Measurements from ENCODE around the gene MYO1A. TPM values are rescaled to one million over a fixed set of nuclear protein-coding genes. Genes with fewer than 3 reads are reported as not detected.
"Not testable (repeated sequence)": the region's sequence is repeated elsewhere in the genome, so short reads cannot be mapped to it uniquely, and the experiment has no call there.

Gene MYO1A
- total RNA-seq, 1 experiment from 2014 or later, result 0.31 TPM

DNA sequence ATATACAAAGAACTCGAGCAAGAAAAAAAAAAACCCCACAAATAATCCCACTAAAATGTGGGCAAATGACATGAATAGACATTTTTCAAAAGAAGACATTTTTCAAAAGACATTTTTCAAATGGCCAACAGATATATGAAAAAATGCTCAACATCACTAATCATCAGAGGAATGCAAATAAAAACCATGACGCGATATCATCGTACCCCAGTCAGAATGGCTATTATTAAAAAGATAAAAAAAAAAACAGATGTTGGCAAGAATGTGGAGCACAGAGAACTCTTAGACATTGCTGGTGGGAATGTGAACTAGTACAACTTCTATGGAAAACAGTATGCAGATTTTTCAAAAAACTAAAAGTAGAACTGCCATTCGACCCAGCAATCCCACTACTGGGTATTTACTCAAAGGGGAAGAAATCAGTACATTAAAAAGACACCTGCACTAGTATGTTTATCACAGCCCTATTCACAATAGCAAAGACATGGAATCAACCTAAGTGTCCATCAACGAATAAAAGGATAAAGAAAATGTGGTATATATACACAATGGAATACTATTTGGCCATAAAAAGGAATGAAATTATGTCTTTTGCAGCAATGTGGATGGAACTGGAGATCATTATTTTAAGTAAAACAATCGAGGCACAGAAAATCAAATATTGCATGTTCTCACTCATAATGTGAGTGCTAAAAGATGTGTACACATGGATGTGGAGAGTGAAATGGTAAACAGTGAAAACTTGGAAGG lies 59.9 kb downstream of the MYO1A start:
- DNase-seq, result no peak
- TF ChIP-seq CTCF (IDR thresholded peaks at IDR 0.05; ENCODE audit: unreplicated experiment), result no peak
- H3K9me3 Mint-ChIP-seq (ENCODE audit: low read depth, unreplicated experiment), result no peaks in the 10 kb centered on the region
- H3K4me1 Mint-ChIP-seq (ENCODE audit: low read depth, unreplicated experiment), result peaks cover 23% of the 10 kb centered on the region
- CTCF ChIA-PET, result no interaction called here
- H3K36me3 Mint-ChIP-seq (ENCODE audit: insufficient read depth, unreplicated experiment), result peaks cover 8% of the 10 kb centered on the region
- BruUV-seq (replicated peaks), result no TSS peak
- peaks cover 29% of the 10 kb centered on the region for H3K27me3 Mint-ChIP-seq (ENCODE audit: unreplicated experiment)
- H3K27ac Mint-ChIP-seq (ENCODE audit: unreplicated experiment), result no peak overlapping the region
- intact Hi-C loops (cut with micrococcal nuclease; ENCODE audit: unreplicated experiment), result no loop called here
- no peak overlapping the region for H3K4me3 Mint-ChIP-seq (ENCODE audit: low read depth, unreplicated experiment)

DNA sequence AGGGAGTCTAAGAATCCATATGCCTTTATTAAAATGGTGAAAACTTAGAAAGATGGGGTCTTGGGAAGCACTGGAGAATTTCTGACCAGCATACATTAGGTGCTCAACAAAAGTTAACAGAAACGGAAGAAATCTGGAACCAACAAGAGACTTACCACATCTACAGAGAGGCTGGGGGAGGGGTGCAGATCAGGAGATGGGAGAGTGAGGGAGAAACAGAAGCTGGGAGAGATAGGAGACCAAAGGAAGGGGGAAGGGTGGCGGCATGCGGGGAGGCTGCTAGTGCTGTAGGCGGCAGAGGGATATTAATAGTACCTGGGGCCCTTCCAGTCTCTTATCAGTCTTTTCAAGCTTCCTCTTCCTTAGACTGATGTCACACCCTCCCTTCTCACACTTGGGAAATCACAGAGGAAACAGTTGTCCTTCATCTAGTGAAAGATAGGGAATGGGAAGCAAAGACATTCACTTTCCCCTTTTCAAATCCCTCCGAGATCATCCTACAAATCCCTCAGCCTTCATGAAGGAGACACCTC lies 61.7 kb downstream of the MYO1A start:
- H3K27me3 Mint-ChIP-seq (ENCODE audit: unreplicated experiment), result peaks cover 29% of the 10 kb centered on the region
- H3K36me3 Mint-ChIP-seq (ENCODE audit: insufficient read depth, unreplicated experiment), result peaks cover 8% of the 10 kb centered on the region
- intact Hi-C loops (cut with micrococcal nuclease; ENCODE audit: unreplicated experiment), result no loop called here
- no peak overlapping the region for H3K27ac Mint-ChIP-seq (ENCODE audit: unreplicated experiment)
- peaks cover 23% of the 10 kb centered on the region for H3K4me1 Mint-ChIP-seq (ENCODE audit: low read depth, unreplicated experiment)
- no peaks in the 10 kb centered on the region for H3K9me3 Mint-ChIP-seq (ENCODE audit: low read depth, unreplicated experiment)
- BruUV-seq (replicated peaks), result no TSS peak
- no peak for DNase-seq
- TF ChIP-seq CTCF (IDR thresholded peaks at IDR 0.05; ENCODE audit: unreplicated experiment), result no peak
- CTCF ChIA-PET, result interaction anchor here (1.0 to 1.8 kb wide), 5 partner anchors 13 to 352 kb away, joined by 3 to 14 read pairs (median 6); no protein-coding TSS in a partner anchor
- no peak overlapping the region for H3K4me3 Mint-ChIP-seq (ENCODE audit: low read depth, unreplicated experiment)

DNA sequence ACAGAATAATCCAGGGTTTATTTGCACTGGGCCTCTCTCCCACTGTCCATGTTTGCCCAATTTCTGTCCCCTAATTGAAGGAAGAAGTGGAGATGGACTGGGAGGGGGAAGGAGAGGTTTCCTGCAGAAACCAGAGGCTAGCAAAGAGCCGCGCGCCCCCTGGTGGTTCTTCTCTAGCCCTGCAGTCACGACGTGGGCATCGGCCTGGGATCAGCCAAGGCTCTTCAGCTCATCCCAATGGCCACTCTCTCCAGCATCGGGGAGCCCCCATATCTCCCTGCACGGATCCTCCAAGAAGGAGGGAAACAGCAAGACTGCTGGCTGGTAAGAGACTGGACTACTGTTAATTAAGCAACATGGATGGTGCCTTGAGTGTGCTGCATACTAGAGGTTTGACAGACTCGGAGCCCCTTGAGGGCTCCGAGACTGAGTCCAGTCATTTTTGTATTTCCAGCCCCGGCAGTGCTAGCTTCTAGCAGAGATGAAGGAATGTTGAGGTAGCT lies 62.3 kb downstream of the MYO1A start:
- Mint-ChIP-seq H3K9me3 (ENCODE audit: low read depth, unreplicated experiment) (no peaks in the 10 kb centered on the region), H3K27ac (ENCODE audit: unreplicated experiment) (no peak overlapping the region), H3K36me3 (ENCODE audit: insufficient read depth, unreplicated experiment) (peaks cover 8% of the 10 kb centered on the region), H3K4me1 (ENCODE audit: low read depth, unreplicated experiment) (peaks cover 23% of the 10 kb centered on the region), H3K4me3 (ENCODE audit: low read depth, unreplicated experiment) (no peak overlapping the region), H3K27me3 (ENCODE audit: unreplicated experiment) (peaks cover 29% of the 10 kb centered on the region)
- CTCF ChIA-PET, result interaction anchor here (0.9 to 1.8 kb wide), 5 partner anchors 14 to 351 kb away, joined by 3 to 14 read pairs (median 6); no protein-coding TSS in a partner anchor
- intact Hi-C loops (cut with micrococcal nuclease; ENCODE audit: unreplicated experiment), result loop anchor here (1.0 to 2.0 kb wide), 2 partner anchors 147 to 231 kb away; no protein-coding TSS in a partner anchor
- DNase-seq, result peak; percentile 86
- no TSS peak for BruUV-seq (replicated peaks)
- TF ChIP-seq CTCF (IDR thresholded peaks at IDR 0.05; ENCODE audit: unreplicated experiment), result peak; percentile 95

DNA sequence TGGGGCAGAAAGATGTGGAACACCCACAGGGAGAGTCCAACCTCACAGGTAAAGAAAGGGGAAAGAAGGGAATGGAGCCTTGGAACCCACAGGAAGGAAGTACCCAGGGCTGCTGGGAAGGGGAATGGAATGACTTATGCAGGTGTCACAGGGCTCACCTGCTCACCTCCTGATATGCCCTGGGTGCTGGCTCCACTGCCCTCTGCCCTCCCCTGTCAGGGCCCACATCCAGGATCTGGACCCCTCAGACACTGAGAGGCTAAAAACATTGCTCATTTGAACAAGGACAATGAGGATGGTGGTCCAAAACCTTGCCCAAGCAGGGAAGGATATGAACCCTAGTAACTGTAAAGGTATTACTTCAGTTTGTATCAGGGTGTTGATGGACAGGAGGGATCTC lies 62.9 kb downstream of the MYO1A start:
- Mint-ChIP-seq H3K9me3 (ENCODE audit: low read depth, unreplicated experiment) (no peaks in the 10 kb centered on the region), H3K4me1 (ENCODE audit: low read depth, unreplicated experiment) (peaks cover 23% of the 10 kb centered on the region), H3K4me3 (ENCODE audit: low read depth, unreplicated experiment) (no peak overlapping the region), H3K27me3 (ENCODE audit: unreplicated experiment) (peaks cover 29% of the 10 kb centered on the region), H3K27ac (ENCODE audit: unreplicated experiment) (no peak overlapping the region), H3K36me3 (ENCODE audit: insufficient read depth, unreplicated experiment) (peaks cover 8% of the 10 kb centered on the region)
- CTCF ChIA-PET, result interaction anchor here (0.9 to 1.8 kb wide), 6 partner anchors 15 to 350 kb away, joined by 3 to 14 read pairs (median 8); no protein-coding TSS in a partner anchor
- TF ChIP-seq CTCF (IDR thresholded peaks at IDR 0.05; ENCODE audit: unreplicated experiment), result no peak
- no peak for DNase-seq
- intact Hi-C loops (cut with micrococcal nuclease; ENCODE audit: unreplicated experiment), result loop anchor here (1.0 to 2.0 kb wide), 2 partner anchors 147 to 230 kb away; no protein-coding TSS in a partner anchor
- BruUV-seq (replicated peaks), result no TSS peak

- intact Hi-C loops (cut with micrococcal nuclease; ENCODE audit: unreplicated experiment), result loop anchor here (2.0 kb wide), 1 partner anchor 229 kb away; no protein-coding TSS in a partner anchor
- not testable (repeated sequence) for H3K36me3 Mint-ChIP-seq (ENCODE audit: insufficient read depth, unreplicated experiment); H3K4me3 Mint-ChIP-seq (ENCODE audit: low read depth, unreplicated experiment); BruUV-seq (replicated peaks); H3K9me3 Mint-ChIP-seq (ENCODE audit: low read depth, unreplicated experiment)
- peak overlapping the region; percentile 8 for H3K27ac Mint-ChIP-seq (ENCODE audit: unreplicated experiment)
- peaks cover 15% of the 10 kb centered on the region for H3K4me1 Mint-ChIP-seq (ENCODE audit: low read depth, unreplicated experiment)
- H3K27me3 Mint-ChIP-seq (ENCODE audit: unreplicated experiment), result peaks cover 29% of the 10 kb centered on the region
- peak; percentile 85 for DNase-seq
- CTCF ChIA-PET, result interaction anchor here (0.6 to 1.7 kb wide), 8 partner anchors 16 to 228 kb away, joined by 3 to 12 read pairs (median 4); no protein-coding TSS in a partner anchor
These were observed 64.2 kb downstream of the MYO1A start for GRCh38 chr12:56985714-56986113.
